Nephron progenitor cell (in vitro differentiated cells): Measurements from ENCODE around the gene MRPL10.

ENCODE experiments used
- DNase-seq: peaks from one replicate; pipeline ENCODE4 v3.0.0; 2021
- H3K27ac Mint-ChIP-seq: 2 replicates; pipeline ENCODE4 v1.8.0; 2021; ENCODE audit warnings: mild to moderate bottlenecking, moderate library complexity, mixed read lengths
- H3K27me3 Mint-ChIP-seq: 2 replicates; pipeline ENCODE4 v1.8.0; 2021; ENCODE audit warnings: mild to moderate bottlenecking, low read depth, mixed read lengths; ENCODE audit not compliant: poor library complexity
- H3K36me3 Mint-ChIP-seq: 2 replicates; pipeline ENCODE4 v1.8.0; 2021; ENCODE audit warnings: low read depth, mixed read lengths
- H3K4me1 Mint-ChIP-seq: 2 replicates; pipeline ENCODE4 v1.8.0; 2021; ENCODE audit warnings: mixed read lengths
- H3K4me3 Mint-ChIP-seq: 2 replicates; pipeline ENCODE4 v1.8.0; 2021; ENCODE audit warnings: mild to moderate bottlenecking, moderate library complexity, mixed read lengths
- H3K9me3 Mint-ChIP-seq: 2 replicates; pipeline ENCODE4 v1.8.0; 2021; ENCODE audit warnings: mild to moderate bottlenecking, moderate library complexity, mixed read lengths
- CTCF ChIP-seq: fragments of 200-600 bp; sonication (generic); IDR thresholded peaks from 2 replicates; pipeline ENCODE4 v1.5.0; 2021; ENCODE audit warnings: antibody characterized with exemption

MRPL10 gene

GRCh38 chr17:47831003-47831933, at the start of gene MRPL10, which contains the start of gene LRRC46:
TSS of gene MRPL10 (minus strand) at chr17:47831541. CDS start at chr17:47831511, 30 bp downstream.
TSS of gene LRRC46 (plus strand) at chr17:47831670. CDS start at chr17:47831990, 320 bp downstream.
- TF ChIP-seq CTCF = peak; percentile 16
- peaks cover 3% of the 10 kb centered on the region for H3K27me3 Mint-ChIP-seq
- H3K36me3 Mint-ChIP-seq = peaks cover 10% of the 10 kb centered on the region
- peak; percentile 91 for DNase-seq
- H3K9me3 Mint-ChIP-seq = no peaks in the 10 kb centered on the region
- peaks cover 32% of the 10 kb centered on the region for H3K4me1 Mint-ChIP-seq
- peak within 1 kb of the TSS; percentile 46 for H3K27ac Mint-ChIP-seq
- peak within 1 kb of the TSS; percentile 91 for H3K4me3 Mint-ChIP-seq

- no peak for TF ChIP-seq CTCF
- H3K36me3 Mint-ChIP-seq = no peaks in the 10 kb centered on the region
- H3K9me3 Mint-ChIP-seq = no peaks in the 10 kb centered on the region
- peaks cover 87% of the 10 kb centered on the region for H3K4me1 Mint-ChIP-seq
- DNase-seq = no peak
- H3K4me3 Mint-ChIP-seq = no peak overlapping the region
- H3K27me3 Mint-ChIP-seq = peaks cover 10% of the 10 kb centered on the region
- no peak overlapping the region for H3K27ac Mint-ChIP-seq
These were observed 48.6 kb upstream of the MRPL10 start for GRCh38 chr17:47879776-47880454.

DNA sequence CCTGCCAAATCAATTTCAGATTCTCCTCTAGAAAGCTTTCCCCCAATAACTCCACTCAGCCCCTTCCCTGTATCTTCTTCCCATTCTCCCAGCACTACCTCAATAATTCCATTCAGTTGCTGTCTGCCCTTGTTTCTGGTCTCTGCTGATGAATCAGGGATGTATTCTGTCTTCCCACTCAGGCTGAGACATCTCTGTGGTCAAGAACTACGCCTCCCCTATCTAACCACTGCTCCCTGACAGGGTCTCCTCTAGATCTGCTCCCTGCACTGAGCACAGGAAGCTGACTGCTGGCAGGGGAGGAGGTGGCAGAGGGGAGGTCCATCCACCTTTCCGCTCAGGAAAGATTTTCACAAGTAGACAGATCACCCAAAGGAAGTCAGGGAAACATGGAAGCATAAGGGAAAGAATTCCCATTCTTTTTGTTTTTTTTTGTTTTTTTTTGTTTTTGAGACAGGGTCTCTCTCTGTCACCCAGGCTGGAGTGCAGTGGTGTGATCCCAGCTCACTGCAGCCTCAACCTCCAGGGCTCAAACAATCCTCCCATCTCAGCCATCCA, 47.8 kb upstream of the MRPL10 start:
- H3K36me3 Mint-ChIP-seq = no peaks in the 10 kb centered on the region
- H3K27me3 Mint-ChIP-seq = peaks cover 10% of the 10 kb centered on the region
- peak overlapping the region; percentile 19 for H3K4me3 Mint-ChIP-seq
- TF ChIP-seq CTCF = no peak
- no peak for DNase-seq
- peak overlapping the region; percentile 26 for H3K27ac Mint-ChIP-seq
- H3K9me3 Mint-ChIP-seq = no peaks in the 10 kb centered on the region
- H3K4me1 Mint-ChIP-seq = peaks cover 87% of the 10 kb centered on the region

DNA sequence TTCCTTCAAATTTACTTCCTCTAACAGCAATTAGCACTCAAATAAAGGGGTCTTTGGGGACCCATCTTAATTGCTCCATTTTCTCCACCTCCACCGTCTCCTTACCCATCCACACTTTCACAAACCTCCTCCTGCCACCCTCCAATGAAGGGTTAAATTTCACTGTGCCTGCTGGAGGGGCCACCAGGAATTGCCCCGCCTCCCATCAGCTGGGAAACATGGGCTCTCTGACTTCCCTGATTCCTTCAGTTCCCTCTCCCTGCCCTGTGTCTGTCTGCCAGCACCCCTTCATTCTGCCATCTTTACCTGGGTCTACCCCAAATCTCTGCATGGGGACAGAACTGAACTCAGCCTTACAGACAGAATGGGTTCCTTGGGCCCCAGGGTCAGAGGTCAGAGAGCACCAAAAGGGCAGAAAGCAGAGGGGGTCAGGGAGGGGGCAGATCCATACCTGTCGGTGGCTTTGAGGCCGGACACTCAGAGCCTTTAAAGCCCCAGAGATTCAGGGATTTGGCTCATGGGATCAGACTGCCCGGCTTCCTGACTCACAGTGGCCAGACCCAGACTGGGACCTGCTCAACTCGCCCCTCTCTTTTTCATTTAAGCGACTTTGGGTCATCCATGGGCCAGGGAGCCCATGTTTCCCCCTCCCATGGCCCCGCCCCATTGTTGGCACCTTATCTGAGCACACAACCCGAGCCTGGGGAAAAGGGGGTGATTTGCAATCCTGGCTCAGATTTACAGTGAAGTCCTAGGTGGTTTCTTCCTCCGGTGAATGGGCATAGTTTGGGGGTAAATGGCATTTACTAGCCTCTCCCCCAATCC, 47.1 kb upstream of the MRPL10 start:
- peak overlapping the region; percentile 49 for H3K4me3 Mint-ChIP-seq
- no peaks in the 10 kb centered on the region for H3K36me3 Mint-ChIP-seq
- H3K27ac Mint-ChIP-seq = peak overlapping the region; percentile 26
- peaks cover 10% of the 10 kb centered on the region for H3K27me3 Mint-ChIP-seq
- H3K4me1 Mint-ChIP-seq = peaks cover 87% of the 10 kb centered on the region
- DNase-seq = no peak
- TF ChIP-seq CTCF = no peak
- H3K9me3 Mint-ChIP-seq = no peaks in the 10 kb centered on the region

DNA sequence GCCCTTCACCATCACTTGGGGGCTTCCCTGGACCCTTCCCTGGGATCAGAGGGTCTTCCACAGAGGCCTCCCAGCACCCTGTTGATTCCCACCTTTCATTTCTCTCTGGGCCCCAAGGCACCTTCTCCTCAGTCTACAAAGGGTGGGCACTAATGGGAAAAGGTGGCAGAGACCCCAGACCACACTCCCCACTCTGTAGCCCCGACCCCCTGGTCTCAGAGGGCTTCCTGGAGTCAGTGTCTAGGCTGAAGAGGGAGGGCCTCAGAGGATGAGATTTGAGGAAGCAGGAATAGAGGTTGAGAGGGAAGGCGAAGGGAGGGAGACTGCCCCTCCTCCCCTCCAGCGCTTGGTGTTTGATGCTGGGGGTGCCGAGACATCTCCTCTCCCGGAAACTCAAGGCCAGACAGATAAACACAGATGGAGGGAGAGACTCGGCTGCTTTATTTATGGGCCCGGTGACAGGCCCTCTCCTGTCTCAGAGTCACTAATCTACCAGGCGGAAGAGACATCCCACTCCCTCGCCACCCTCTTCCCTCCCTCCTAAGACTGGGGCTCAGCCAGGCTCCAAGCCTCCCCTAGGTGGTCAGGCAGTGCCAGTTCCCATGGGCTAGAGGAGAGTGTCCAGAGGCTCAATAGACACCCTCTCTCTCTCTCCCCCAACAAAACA, 46.2 kb upstream of the MRPL10 start:
- peaks cover 5% of the 10 kb centered on the region for H3K27me3 Mint-ChIP-seq
- no peaks in the 10 kb centered on the region for H3K9me3 Mint-ChIP-seq
- peak overlapping the region; percentile 13 for H3K4me3 Mint-ChIP-seq
- no peak for TF ChIP-seq CTCF
- peaks cover 88% of the 10 kb centered on the region for H3K4me1 Mint-ChIP-seq
- H3K36me3 Mint-ChIP-seq = no peaks in the 10 kb centered on the region
- DNase-seq = peak; percentile 68
- H3K27ac Mint-ChIP-seq = peak overlapping the region; percentile 93
